Retina (tissue), 1 donor: ENCODE results near the gene NOD1.
"Not testable (repeated sequence)": the region's sequence is repeated elsewhere in the genome, so short reads cannot be mapped to it uniquely, and the experiment has no call there.

ENCODE experiments used
- DNase-seq: peaks from one replicate; pipeline ENCODE4 v3.0.0-alpha.2; 2016

NOD1 gene

DNA sequence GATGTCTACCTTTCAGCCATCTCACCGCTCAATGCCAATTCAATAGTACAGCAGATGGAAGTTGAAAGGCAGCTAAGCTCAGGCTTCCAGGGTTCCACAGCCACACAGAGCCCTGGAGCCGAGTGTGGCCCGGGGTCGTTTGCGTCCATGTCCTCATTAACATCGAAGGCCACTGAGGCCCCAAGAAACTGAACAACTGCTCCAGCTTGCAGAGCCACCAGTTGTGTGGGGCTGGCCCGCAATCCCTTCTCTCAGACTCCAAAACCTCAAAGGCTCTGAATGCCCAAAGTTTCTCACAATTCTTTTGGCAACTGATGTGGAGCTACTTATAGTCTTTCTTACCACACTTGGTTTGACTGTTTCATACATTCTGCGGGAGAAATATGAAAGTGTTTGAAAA lies 31.1 kb downstream of the NOD1 start:
- DNase-seq = no peak

DNA sequence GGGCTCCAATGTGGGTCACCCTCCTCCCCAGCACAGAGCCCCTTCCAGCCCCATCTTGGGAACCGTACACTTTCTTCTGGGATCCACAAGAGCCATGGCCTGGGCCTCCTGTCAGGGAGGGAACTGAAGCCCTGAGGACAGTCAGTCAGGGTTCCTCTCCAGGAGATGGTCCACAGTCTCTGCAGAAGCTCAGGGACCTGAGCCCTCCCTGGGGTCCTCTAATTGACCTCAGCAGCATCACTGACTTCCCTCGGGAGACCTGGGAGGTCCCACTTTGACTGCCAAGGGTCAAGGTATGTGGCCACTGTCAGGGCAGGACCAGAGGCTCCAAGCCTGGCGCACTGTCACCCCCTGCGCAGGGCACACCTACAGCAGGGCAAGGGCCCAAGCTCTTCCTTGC lies 32.3 kb downstream of the NOD1 start:
- no peak for DNase-seq

DNA sequence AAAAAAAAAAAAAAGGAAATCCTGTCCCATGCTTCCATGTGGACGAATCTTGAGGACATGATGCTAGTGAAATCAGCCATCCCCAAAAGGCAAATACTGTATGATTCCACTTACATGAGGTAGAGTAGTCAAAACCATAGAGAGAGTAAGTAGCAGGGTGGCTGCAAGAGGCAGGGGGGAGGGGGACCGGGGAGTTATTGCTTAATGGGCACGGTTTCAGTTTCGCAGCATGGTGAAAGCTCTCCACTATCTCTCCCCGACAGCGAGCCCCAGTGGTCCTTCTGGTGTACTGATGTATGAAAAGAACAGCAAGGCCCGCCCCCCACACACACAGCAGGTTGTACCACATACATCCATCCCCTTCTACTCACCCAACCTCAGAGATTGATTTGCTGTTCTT lies 32.8 kb downstream of the NOD1 start:
- DNase-seq = no peak

DNA sequence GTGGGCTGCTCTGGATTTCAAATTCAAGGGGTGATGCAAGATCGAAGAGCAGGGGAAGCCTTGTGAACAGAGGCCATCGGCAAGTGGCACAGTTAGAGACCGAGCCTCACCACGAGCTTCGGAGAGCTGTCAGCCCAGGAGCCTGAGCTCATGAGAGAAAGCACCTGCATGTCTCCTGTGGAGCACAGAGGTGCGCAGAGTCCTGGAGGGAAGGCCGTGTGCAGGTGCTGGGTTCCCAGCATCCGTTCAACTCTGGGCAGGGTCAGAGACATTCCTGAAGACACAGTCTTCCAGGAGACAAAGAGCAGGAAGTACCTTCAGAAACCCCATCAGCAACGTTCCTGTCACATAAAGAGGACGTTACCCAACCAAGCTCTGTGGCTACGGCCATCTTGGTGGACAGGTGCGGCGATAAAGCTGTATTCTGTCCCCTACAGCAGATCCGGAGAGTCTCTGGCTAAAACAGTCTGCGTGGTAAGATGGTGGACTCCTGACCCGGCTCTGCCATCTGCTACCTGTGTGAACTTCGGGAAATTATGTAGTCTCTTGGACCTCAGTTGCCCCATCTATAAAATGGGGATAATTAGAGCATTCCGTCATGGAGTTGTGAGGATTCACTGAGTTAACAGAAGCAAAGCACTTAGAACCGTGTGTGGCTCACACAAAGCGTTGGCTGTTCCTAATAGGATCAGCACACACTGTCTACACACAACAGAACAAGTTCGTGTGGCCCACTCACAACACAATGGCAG lies 40.6 kb downstream of the NOD1 start:
- no peak for DNase-seq

DNA sequence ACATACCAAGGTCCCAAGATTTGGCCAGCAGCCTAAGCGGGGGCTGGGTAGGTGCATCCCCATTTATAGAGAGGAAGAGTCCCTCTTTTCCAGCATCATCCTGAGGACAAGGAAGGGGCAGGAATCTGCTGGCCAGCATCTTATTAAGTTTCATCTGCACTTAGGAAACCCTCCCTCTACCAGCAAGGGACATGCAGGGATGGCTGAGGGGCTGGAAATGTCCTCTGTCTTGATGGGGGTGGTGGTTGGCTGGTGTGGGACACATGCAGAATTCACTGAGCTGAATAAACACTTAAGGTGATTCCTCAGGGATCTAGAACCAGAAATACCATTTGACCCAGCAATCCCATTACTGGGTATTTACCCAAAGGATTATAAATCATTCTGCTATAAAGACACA lies 42.1 kb downstream of the NOD1 start:
- no peak for DNase-seq

DNA sequence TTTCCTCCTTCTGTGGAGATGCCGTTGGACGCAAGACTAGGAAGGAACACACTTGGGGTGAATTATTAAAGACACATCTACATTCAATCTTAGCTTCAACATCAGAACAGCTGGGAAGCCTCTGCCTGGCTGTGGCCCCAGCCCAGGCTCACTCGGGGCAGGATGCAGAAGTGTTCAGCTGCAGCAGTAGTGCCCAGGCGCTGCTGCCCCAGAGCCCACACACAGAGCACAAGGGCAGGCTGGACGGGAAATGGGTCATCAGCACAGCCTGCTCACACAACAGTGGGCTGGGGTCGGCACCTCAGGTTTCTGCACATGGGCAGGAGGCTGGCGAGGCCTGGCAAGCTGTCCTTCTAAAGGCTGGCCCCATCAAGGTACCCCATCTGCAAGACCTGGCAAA lies 42.5 kb downstream of the NOD1 start:
- no peak for DNase-seq

DNA sequence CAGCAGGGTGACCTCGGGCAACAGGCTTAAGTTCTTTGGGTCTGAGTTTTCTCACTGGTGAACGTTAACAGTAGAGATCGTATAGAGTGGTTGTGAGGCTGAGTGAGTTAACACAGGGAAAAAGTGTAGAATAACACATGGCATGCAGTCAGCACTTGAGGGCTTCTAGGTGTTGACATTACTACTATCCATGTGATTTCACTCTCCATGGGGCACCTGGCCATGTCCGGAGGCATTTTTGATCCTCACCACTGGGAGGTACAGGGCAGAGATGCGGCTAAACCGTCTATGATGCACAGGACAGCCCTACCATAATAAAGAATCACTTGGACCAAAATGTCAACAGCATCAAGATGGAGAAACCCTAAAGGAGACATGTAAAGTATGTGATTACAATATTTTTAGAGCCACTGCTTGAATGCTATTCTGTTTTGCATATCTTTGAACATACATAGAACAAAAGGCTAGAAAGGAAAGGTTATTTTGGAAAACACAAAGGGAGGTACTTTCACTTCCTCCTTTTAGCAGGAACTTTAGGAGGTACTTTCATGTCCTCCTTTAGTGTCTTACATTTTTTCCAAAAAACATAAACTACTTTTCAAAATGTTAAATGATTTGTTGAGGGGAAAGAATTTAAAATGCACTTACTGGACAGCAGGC lies 44.3 kb downstream of the NOD1 start:
- no peak for DNase-seq

DNA sequence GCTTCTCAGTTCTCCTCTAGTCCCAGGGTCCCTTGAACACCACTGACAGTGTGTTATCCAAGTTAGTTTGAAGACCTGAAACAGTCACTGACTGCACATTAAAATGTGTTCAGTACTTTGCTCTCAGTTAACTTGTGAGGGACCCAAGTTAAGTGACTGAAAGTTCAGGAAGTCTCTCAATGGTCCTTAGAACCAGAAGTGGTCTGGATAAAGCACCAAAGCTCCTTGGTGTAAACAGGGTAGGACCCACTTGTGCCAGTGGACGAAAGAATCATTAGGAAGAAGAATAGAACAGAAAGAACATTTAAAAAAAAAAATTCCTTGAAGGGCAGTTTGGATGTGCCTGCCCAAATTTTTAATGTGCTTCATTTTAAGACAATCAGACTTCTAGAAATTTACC lies 45.1 kb downstream of the NOD1 start:
- DNase-seq = no peak

DNA sequence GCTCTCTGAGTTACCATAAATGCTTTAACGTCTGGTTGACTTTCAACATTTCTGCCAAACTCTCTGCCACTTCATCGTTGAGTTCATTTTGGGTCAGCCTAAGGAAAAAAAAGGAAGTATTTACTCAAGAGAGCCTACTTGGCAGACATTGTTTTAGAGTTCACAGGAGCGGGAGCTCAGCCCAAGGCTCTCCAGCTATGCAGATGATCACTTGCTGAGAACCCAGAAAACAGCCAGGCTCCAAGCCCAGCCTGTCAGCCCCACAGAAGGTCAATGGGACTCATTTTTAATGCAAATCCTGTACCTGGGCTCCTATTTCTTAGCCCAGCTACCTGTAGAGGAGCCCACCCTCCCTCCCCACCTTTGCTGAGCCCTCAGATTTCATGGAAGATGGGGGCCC lies 45.5 kb downstream of the NOD1 start:
- no peak for DNase-seq

DNA sequence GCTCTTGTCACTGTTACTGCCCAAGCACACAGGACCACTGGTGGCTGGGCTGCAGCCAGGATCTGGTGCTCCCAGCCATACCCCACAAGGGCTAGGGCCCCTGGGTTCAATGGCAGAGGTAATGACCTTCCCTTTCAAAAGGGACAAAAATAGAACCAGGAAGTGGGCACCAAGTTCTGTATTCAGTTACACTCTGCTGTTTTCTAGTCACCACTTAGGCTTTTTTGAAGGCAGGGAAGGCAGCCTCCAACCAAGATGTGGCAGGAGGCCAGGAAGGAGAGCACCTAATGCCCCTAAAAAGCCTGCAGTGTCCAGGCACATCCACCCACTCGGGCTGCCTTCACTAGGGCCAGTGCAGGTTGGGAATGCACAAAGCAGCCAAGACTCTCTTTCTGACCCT lies 47.8 kb downstream of the NOD1 start:
- DNase-seq = no peak

DNA sequence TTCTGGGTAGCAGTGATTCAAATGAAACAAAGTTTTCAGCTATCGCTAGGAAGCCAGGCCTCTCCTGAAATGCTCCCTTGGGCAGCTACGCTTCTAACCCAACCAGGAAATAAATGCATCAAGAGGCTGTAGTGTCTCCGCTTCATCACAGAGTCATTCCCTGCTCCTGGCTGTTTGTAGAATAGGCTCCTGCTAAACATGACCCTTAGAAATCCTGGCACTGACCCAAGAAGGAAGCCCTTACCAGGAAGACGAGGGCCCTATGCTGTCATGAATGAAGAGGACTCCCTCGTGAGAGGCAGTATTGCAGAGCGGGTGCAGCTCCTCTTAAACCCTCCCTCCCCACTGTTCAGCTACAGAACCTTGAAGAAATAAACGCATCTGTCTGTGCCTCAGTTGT lies 48.3 kb downstream of the NOD1 start:
- no peak for DNase-seq

DNA sequence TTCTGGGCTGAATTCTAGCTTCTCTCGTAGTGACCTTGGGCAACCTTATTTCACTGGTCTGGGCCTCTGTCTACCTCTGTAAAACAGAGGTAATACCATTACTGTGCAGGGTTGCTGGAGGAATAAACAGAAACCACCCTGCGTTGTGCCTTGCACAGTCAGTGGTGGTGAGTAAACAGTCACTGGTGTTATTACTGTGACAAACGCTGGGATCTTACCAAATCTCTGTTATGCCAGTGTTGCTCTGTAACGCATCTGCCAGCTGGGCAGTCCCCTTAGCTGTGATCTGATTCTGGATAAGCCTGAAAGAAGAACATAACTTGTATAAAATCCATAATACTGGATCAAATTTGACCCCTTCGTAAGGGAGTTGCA lies 49.4 kb downstream of the NOD1 start:
- DNase-seq = no peak

DNA sequence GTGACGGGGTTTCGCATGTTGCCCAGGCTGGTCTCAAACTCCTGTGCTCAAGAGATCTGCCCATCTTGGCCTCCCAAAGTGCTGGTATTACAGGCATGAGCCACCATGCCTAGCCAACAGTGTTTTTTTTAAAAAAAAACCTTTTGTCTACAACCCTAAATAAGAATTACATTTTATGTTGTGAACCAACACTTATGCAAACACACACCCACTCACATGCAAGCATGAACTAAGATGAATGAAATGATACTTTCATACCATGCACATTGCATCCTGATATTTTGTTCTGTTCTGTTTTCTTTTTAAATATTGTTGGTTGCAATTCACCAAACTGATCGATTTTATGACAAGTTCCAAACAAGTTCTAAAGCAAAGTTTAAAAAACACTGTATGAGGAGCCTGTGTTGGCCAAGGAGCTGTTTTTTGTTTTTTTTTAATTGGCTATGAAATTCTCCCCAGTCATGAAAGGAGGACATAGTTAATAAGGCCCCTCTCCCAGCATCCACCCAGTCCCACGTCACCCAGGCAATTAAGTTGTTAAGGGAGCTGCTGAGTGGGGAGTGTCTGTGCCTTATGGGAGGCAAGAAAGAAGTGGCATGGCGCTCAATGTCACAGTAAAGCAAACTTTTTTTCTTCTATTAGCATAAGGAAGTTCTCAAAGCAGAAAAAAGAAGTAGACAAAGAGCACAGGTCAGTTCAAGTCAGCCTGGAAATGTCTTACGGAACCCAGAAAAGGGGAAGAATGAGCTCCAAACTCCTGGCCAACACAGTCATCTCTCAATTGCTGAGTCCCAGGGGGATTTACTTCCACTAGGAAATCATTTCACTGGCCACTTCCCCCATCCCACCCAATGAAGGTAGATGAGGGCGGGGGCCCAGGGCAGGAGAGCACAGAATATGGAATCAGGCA lies 50.1 kb downstream of the NOD1 start:
- DNase-seq = no peak

DNA sequence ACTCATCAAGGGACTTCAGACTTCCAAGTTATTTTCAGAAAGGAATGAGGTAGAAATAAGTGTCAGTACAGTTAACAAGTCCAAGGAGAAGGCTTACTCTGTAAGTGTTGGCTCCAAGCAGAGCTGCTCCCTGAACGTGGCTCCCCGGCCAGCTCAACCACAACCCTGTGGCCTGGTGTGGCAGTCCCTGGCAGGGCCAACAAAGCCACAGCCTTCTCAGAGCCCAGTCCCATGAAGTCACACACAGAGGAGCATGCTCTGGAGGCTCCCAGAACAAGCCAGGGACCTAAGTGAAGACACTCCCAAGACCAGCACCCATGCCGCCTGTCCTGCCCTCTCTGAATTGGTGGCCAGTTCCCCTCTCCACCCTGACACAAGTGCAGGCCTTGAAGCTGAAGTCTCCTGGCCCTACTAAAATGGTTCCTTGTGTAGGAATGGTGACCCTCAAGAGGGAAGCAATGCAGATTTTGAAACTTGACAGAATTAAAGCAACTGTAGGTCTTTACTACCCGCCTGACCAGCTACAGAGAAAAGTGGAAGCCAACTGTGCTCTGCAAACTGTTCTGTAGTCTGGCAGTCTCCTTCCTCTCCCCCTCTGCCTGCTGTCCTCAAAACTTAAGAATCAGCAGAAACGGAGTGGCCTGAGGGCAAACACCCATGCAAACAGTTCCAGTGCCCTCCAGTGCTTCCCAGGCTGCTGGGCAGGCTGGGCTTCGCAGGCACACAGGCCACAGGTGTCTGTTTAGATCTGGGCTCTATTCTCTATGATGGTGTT lies 51.1 kb downstream of the NOD1 start:
- no peak for DNase-seq

DNA sequence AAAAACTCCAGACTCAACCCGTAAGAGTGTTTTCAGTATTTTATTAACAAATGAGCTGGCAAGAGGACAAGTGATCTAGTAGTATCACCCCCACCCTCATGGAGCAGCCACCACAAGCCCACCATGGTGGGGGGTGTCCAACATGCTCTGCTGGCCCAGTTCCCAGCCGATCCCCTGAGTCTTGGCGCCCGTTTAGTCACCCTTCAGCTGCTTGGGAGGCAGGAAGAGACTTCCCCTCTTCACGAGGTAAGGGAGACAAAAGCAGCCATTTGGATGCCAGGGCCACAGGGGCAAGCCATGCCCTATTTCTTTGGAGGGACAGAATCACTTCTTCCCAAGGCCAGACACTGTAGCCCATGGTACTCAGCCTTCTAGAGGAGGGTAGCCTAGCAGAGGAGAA lies 54.1 kb downstream of the NOD1 start:
- DNase-seq = no peak

DNA sequence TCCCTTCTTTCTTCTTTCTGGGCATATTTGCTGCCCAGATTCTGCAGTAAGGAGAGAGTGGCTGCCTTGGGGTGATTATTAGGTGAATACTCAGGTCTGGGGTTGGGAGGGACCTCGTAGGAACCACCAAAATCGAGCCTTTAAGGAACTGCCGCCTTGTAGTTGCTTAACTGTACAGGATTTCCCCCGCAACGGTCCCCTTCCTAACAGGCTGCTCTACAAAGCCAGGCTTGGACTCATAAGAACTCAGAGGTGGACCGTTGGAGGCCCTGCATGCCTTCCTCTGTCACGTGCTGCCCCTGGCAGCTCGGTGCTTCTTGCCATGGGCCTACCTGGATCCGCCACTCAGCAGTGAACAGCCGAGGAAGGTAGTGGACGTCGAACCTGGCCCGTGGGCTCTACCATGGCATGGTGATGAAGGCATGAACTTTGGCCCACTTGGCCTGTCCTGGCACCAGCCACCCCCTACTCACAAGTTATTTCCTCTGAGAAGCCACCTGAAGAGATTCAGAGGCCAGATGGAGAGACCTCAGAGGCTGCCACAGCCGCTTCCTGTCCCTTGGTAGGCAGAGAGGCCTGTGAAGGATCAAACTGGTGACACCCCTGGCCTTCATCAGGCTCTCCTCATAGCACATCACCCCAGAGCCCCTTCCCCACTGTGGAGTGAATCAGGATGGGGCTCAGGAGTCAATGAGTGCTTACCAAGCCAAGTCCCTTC lies 54.6 kb downstream of the NOD1 start:
- no peak for DNase-seq

DNA sequence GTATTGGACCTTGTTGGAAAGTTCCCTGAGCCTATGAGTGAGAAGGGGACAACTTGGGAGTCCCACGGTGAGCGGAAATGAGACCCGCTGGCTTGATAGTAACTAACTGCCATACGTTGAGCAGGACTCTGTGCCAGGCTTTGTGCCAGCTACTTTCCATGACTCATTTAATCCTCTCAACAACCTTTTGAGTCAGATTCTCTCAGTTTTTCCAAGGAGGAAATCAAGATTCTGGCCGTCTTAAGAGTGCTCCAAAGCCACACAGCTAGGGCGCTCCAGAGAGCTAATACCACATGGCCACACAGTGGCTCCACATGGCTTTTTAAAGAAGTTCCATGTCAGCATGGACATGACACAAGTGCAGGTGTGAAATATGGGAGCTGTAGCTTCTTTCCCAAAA lies 55.7 kb downstream of the NOD1 start:
- no peak for DNase-seq

DNA sequence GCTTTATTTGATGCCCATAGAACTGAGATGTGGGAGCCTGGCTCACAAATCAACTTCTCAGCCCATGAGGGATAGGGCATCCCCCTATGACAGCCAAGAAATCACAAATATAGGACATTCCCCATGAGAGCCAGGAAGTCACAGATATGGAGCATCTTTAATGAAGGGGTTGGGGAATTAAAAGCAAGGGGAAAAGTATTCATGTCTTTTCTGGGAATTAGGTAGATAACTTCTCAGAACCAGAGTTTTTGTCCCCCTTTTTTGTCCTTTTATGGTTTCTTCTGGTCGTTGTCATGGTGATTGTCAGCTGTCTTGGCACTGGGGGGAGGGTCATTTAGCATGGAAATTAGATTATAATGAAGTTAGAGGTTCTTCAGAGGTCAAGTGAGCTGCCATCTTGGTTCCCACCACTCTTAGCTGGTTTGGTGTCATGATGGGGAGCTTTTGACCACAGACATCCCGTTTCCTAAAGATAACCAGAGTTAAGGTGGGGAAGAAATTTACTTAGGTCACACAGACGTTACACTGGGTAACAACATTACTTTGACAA lies 56.9 kb downstream of the NOD1 start:
- no peak for DNase-seq

DNA sequence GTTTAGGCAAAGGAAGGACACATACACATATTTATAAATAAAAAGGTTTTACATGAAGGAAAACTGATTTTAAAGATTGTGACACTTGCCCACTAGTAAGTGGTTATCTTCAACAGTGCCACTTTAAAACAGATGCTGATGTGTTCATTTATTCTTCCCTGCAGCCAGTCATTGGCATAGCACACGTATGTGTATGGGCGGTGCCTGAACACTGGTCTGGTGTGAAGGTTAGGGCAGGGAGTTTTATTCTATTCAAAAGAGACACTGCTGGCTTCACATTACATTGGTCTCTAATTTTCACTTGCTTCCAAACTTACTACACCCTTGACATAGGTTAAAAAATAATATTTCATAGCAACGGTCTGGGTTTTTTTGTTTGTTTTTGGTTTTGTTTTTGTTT lies 57.9 kb downstream of the NOD1 start:
- no peak for DNase-seq

DNA sequence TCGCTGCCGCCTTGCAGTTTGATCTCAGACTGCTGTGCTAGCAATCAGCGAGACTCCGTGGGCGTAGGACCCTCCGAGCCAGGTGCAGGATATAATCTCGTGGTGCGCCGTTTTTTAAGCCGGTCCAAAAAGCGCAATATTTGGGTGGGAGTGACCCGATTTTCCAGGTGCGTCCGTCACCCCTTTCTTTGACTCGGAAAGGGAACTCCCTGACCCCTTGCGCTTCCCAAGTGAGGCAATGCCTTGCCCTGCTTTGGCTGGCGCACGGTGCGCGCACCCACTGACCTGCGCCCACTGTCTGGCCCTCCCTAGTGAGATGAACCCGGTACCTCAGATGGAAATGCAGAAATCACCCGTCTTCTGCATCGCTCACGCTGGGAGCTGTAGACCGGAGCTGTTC lies 58.5 kb downstream of the NOD1 start:
- not testable (repeated sequence) for DNase-seq

DNA sequence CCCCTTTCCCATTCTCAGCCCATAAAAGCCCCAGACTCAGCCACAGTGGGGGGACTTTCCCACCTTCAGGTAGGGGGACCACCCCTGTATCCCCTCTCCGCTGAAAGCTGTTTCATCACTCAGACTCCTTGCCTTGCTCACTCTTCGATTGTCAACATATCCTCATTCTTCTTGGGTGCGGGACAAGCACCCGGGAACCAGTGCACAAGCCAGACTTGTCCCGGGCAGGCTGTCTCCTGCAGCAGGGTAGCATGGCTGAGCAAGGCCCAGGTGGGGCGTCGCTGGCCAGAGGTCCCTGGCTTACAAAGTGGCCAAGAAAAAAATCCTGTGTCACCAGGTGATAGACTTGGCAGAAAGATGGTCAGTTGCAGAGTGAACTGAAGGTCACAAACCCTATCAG lies 64.7 kb downstream of the NOD1 start:
- DNase-seq = no peak
